K562 (cell line): ENCODE measurements around the gene STARD3NL. TPM values are rescaled to one million over a fixed set of nuclear protein-coding genes. Genes with fewer than 3 reads are reported as not detected.

Source experiments
- ATAC-seq: fragments of 200-7000 bp; cut with Tn5 transposase; 3 replicates; pipeline ENCODE4 v1.9.1; 2020; ENCODE audit warnings: moderate library complexity
- BruUV-seq: library from RNA; stranded (reverse); fragments of 400-500 nt; replicated peaks from 2 replicates; lab custom pipeline; 2021; lab: Mats Ljungman, UMichigan
- CTCF ChIA-PET: fragments of 300-600 bp; formaldehyde crosslinking; extraction: SDS; loops from one replicate; lab custom pipeline; 2021; ENCODE audit warnings: low intra/inter-chr PET ratio; lab: Yijun Ruan, JAX
- POLR2A ChIA-PET: fragments of 300-600, 350-650 bp; sonication (Branson Sonifier 250); formaldehyde crosslinking; extraction: SDS; loops from one replicate; lab custom pipeline; 2021; ENCODE audit warnings: antibody characterized with exemption, inconsistent platforms; lab: Yijun Ruan, JAX
- DNase-seq, 4 experiments: peaks; one replicate each; pipeline versions ENCODE4 v3.0.0 to v3.0.0-alpha.2; 2011 to 2018; ENCODE audit warnings: low spot score in 3 of 4, mixed read lengths in 3 of 4; ENCODE audit errors: extremely low read depth in 1 of 4
- FAIRE-seq: peaks from 2 replicates; lab custom pipeline; 2011; peaks lifted over from hg19 to GRCh38; lab: Jason Lieb, UNC
- H2AFZ ChIP-seq: 2 replicates; pipeline ENCODE4 v1.6.0; 2011; ENCODE audit warnings: low read depth, low read length, control low read depth, inconsistent platforms
- H3K27ac ChIP-seq: fragments of 200-600 bp; 3 replicates; pipeline ENCODE4 v1.8.0; 2011; ENCODE audit warnings: low read depth, mild to moderate bottlenecking, control low read depth, inconsistent platforms, low read length, moderate library complexity, mixed read lengths; ENCODE audit errors: extremely low read depth
- H3K27me3 ChIP-seq, 2 experiments: fragments of 300-600 bp in 1 of 2; 2 replicates in 1 of 2; 3 replicates in 1 of 2; pipeline versions ENCODE4 v1.6.0 to v1.8.0; 2011; ENCODE audit warnings: inconsistent platforms in 2 of 2, low read length in 2 of 2, mild to moderate bottlenecking in 1 of 2, mixed read lengths in 1 of 2, moderate library complexity in 1 of 2; ENCODE audit not compliant: control insufficient read depth in 2 of 2, insufficient read depth in 2 of 2
- H3K36me3 ChIP-seq: fragments of 300-600 bp; 3 replicates; pipeline ENCODE4 v1.8.0; 2011; ENCODE audit warnings: mild to moderate bottlenecking, low read length, inconsistent platforms; ENCODE audit not compliant: control insufficient read depth, insufficient read depth
- H3K4me1 ChIP-seq, 2 experiments: fragments of 200-600 bp in 1 of 2; replicated peaks in 1 of 2; 2 replicates in 1 of 2; 3 replicates in 1 of 2; pipeline versions ENCODE4 v1.5.1 to v1.8.0; 2011; ENCODE audit warnings: inconsistent platforms in 2 of 2, low read length in 2 of 2, mild to moderate bottlenecking in 1 of 2, mixed read lengths in 1 of 2, moderate library complexity in 1 of 2; ENCODE audit not compliant: control insufficient read depth in 2 of 2, insufficient read depth in 2 of 2
- H3K4me2 ChIP-seq: 2 replicates; pipeline ENCODE4 v1.6.1; 2011; ENCODE audit warnings: low read length, control low read depth, inconsistent platforms, mixed read lengths; ENCODE audit not compliant: insufficient read depth
- H3K4me3 ChIP-seq: fragments of 200-600 bp; sonication (generic), shearing (Covaris generic); 2 replicates; pipeline ENCODE4 v1.5.1; 2016; ENCODE audit warnings: control low read depth, inconsistent platforms
- H3K79me2 ChIP-seq: fragments of 200-600 bp; 3 replicates; pipeline ENCODE4 v1.8.0; 2011; ENCODE audit warnings: low read length, inconsistent platforms; ENCODE audit not compliant: control insufficient read depth, insufficient read depth
- H3K9ac ChIP-seq, 2 experiments: 2 replicates each; pipeline versions ENCODE4 v1.6.0 to v1.6.1; 2011; ENCODE audit warnings: low read depth in 2 of 2, low read length in 2 of 2, control low read depth in 1 of 2, inconsistent platforms in 1 of 2, mild to moderate bottlenecking in 1 of 2, mixed read lengths in 1 of 2; ENCODE audit not compliant: insufficient read depth in 1 of 2
- H3K9me1 ChIP-seq: one replicate; pipeline ENCODE4 v1.6.0; 2011; ENCODE audit warnings: inconsistent platforms, mild to moderate bottlenecking, low read length, moderate library complexity; ENCODE audit not compliant: control insufficient read depth, insufficient read depth
- H3K9me3 ChIP-seq: replicated peaks from 2 replicates; pipeline ENCODE4 v1.5.1; 2011; ENCODE audit warnings: low read depth, low read length, inconsistent platforms; ENCODE audit not compliant: control insufficient read depth, insufficient read depth
- H4K20me1 ChIP-seq: replicated peaks from 2 replicates; pipeline ENCODE4 v1.6.1; 2011; ENCODE audit warnings: low read length, inconsistent platforms, mixed read lengths; ENCODE audit not compliant: control insufficient read depth, insufficient read depth
- EWSR1 ChIP-seq: fragments of 450-650 bp; IDR thresholded peaks from 2 replicates; pipeline ENCODE4 v1.6.1; 2018; ENCODE audit warnings: borderline replicate concordance, mild to moderate bottlenecking, low read depth, moderate library complexity; ENCODE audit not compliant: partially characterized antibody
- ZBTB40 ChIP-seq, 2 experiments: fragments of 450-650 bp in 1 of 2; sonication (generic) in 1 of 2; formaldehyde crosslinking in 1 of 2; IDR thresholded peaks; 2 replicates each; pipeline versions ENCODE4 v1.7.1 to v1.9.0; 2016 to 2022; ENCODE audit warnings: inconsistent platforms in 1 of 2, mild to moderate bottlenecking in 1 of 2, missing genetic modification reagents in 1 of 2
- ZFX ChIP-seq: sonication (generic); formaldehyde crosslinking; IDR thresholded peaks from 2 replicates; pipeline ENCODE4 v1.8.0; 2022; ENCODE audit warnings: mild to moderate bottlenecking, missing genetic modification reagents, moderate library complexity
- ZNF431 ChIP-seq: sonication (generic); formaldehyde crosslinking; IDR thresholded peaks from 2 replicates; pipeline ENCODE4 v1.8.0; 2022; ENCODE audit warnings: mild to moderate bottlenecking, missing genetic modification reagents
- WGBS: fragments of 100-300 bp; shearing (Covaris generic); methylation state at CpG from one replicate; pipeline ENCODE4 v1.1.6; 2016; ENCODE audit warnings: low coverage, mixed read lengths; ENCODE audit not compliant: insufficient coverage; ENCODE audit errors: missing lambda C conversion rate; 5-methylcytosine and 5-hydroxymethylcytosine counted together
- in situ Hi-C: fragments of 300-500 bp; cut with MboI; formaldehyde crosslinking; loops from 4 replicates; pipeline ENCODE4 v1.15.0; 2018; ENCODE audit warnings: inconsistent platforms, mixed read lengths
- intact Hi-C: fragments of 100-400 bp; cut with micrococcal nuclease; formaldehyde crosslinking; loops from 2 replicates; pipeline ENCODE4 v1.14.2; 2022
- polyA plus RNA-seq, 8 experiments: library from polyadenylated mRNA; depleted of rRNA in 4 of 8; stranded (reverse) in 5 of 8; unstranded in 3 of 8; fragments of >200 nt; fragmentation: Nextera tagmentation in 2 of 8; fragmentation: Illumina TruSeq in 1 of 8; extraction: Ambion mirVana in 2 of 8; extraction: Trizol in 1 of 8; gene quantifications; 2 replicates each; pipeline versions ENCODE4 v1.2.1 to v1.2.3, GENCODE V29; 2011 to 2014; ENCODE audit warnings: inconsistent platforms in 1 of 8, missing spikeins in 1 of 8
- total RNA-seq, 7 experiments: library from RNA; depleted of rRNA in 6 of 7; stranded (reverse); fragments of >200 nt in 6 of 7; fragmentation: Illumina TruSeq in 2 of 7; extraction: Trizol in 2 of 7; gene quantifications; 2 replicates each; pipeline versions ENCODE4 v1.2.1 to v1.2.3, GENCODE V29; 2011 to 2021; ENCODE audit warnings: low replicate concordance in 1 of 7
- TF ChIP-seq, protein P1 (sequence below), 2 experiments: fragments of 450-650 bp; IDR thresholded peaks; 2 replicates each; pipeline ENCODE4 v1.6.1; 2016
- TF ChIP-seq, protein P2 (sequence below): fragments of 250-450 bp; sonication (Bioruptor Pico); IDR thresholded peaks from 2 replicates; pipeline ENCODE4 v1.5.0; 2020; ENCODE audit warnings: mild to moderate bottlenecking

STARD3NL gene
- total and polyA plus RNA-seq, 9 of the 15 experiments (the other 6 are each of a cell fraction or from before 2014, with no cell fraction given), result 42.2 to 90.0 (median 57.6) TPM

- no peak for DNase-seq
- no peak overlapping the region for H3K4me3 ChIP-seq
- peaks cover 4 to 7% of the 10 kb centered on the region in 2 experiments; a peak in 3 of 5 replicates for H3K27me3 ChIP-seq
- POLR2A ChIA-PET, result no interaction called here
- no peaks in the 10 kb centered on the region for H4K20me1 ChIP-seq
- in situ Hi-C loops, result no loop called here
- no peaks in the 10 kb centered on the region for H3K79me2 ChIP-seq
- BruUV-seq, result no TSS peak
- H3K4me2 ChIP-seq, result no peak overlapping the region
- TF ChIP-seq ZBTB40 (IDR thresholded peaks at IDR 0.05), result no peak
- no peak for TF ChIP-seq ZBTB40 (CRISPR knock-in tag; IDR thresholded peaks at IDR 0.05)
- TF ChIP-seq EWSR1, result no peak
- TF ChIP-seq, protein P1, sequence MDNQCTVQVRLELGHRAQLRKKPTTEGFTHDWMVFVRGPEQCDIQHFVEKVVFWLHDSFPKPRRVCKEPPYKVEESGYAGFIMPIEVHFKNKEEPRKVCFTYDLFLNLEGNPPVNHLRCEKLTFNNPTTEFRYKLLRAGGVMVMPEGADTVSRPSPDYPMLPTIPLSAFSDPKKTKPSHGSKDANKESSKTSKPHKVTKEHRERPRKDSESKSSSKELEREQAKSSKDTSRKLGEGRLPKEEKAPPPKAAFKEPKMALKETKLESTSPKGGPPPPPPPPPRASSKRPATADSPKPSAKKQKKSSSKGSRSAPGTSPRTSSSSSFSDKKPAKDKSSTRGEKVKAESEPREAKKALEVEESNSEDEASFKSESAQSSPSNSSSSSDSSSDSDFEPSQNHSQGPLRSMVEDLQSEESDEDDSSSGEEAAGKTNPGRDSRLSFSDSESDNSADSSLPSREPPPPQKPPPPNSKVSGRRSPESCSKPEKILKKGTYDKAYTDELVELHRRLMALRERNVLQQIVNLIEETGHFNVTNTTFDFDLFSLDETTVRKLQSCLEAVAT (IDR thresholded peaks at IDR 0.05), result 0 out of 4 replicates have a peak, but pooled peaks of 1 of the 2 experiments have one; percentile 18
- peak; percentile 39 for TF ChIP-seq ZFX (CRISPR knock-in tag)
- TF ChIP-seq, protein P2, sequence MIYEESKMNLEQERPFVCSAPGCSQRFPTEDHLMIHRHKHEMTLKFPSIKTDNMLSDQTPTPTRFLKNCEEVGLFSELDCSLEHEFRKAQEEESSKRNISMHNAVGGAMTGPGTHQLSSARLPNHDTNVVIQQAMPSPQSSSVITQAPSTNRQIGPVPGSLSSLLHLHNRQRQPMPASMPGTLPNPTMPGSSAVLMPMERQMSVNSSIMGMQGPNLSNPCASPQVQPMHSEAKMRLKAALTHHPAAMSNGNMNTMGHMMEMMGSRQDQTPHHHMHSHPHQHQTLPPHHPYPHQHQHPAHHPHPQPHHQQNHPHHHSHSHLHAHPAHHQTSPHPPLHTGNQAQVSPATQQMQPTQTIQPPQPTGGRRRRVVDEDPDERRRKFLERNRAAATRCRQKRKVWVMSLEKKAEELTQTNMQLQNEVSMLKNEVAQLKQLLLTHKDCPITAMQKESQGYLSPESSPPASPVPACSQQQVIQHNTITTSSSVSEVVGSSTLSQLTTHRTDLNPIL (CRISPR knock-in tag), result no peak
- TF ChIP-seq ZNF431 (CRISPR knock-in tag), result no peak
- TF ChIP-seq, all 486 proteins: peak for 2
- Histone ChIP-seq H3K4me1 (no peaks in the 10 kb centered on the region), H3K9me3 (no peaks in the 10 kb centered on the region), H2AFZ (no peak overlapping the region), H3K27ac (no peak overlapping the region), H3K36me3 (no peaks in the 10 kb centered on the region), H3K9ac (no peak overlapping the region; a peak in 1 of 4 replicates), H3K9me1 (no peaks in the 10 kb centered on the region)
- ATAC-seq (peak; percentile 44; the same call in 2 of the 3 replicates), FAIRE-seq (no peak)
- CTCF ChIA-PET, result no interaction called here
- intact Hi-C loops, result no loop called here
- 10% methylated on average over 12 of the region's 14 CpGs for WGBS
These were observed 66.5 kb downstream of the STARD3NL start for GRCh38 chr7:38244516-38244915.
